ENCODE results near the gene DDAH1. TPM values are rescaled to one million over a fixed set of nuclear protein-coding genes. Genes with fewer than 3 reads are reported as not detected.

DDAH1 gene
- total and polyA plus RNA-seq, 2 of the 8 experiments (the other 6 are each of a cell fraction or from before 2014, with no cell fraction given): 22.8 to 54.5 TPM

DNA sequence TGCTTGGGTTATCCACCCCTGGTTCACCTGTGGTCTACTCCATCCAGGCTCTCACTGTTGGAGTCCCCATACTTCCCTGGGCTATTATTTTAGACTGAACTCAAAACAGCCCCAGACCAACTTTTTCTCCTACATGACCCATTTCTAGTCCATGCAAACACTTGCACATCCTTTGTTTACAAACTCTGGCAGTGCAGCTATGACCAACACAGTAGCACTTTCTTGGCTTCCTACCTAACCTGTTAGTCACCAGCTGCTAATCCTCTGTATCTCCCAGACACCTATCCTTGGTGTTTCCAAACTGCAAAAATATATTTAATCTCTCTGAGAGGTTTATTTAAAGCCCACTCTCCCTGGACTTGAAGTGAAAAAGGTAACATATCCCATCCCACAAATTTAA is 90.8 kb downstream of the DDAH1 start:
- H2BK120ac ChIP-seq (replicated peaks; ENCODE audit: low read depth, low read length): no peak overlapping the region
- H2BK15ac ChIP-seq (ENCODE audit: low read length): no peak overlapping the region
- no peak overlapping the region for H2BK5ac ChIP-seq (ENCODE audit: low read depth, low read length)
- no peaks in the 10 kb centered on the region for H3K36me3 ChIP-seq (ENCODE audit: control insufficient read depth in 2 of 4, insufficient read depth in 4 of 4, low read length in 3 of 4)
- no peak overlapping the region for H3K14ac ChIP-seq (ENCODE audit: insufficient read length)
- POLR2A ChIA-PET (ENCODE audit: partially characterized antibody): no interaction called here
- H2AFZ ChIP-seq (ENCODE audit: low read length): no peak overlapping the region
- no peak overlapping the region for H2BK12ac ChIP-seq (ENCODE audit: low read depth, low read length)
- no peak for DNase-seq (ENCODE audit: low read depth in 1 of 2, low spot score in 2 of 2)
- H3K23ac ChIP-seq (ENCODE audit: insufficient read length): no peak overlapping the region
- no peak overlapping the region for H3K4ac ChIP-seq (replicated peaks; ENCODE audit: insufficient read length, low read depth, low read length)
- H3K27ac ChIP-seq (ENCODE audit: low read depth, low read length): no peak overlapping the region
- peaks cover 0 to 4% (median 0%) of the 10 kb centered on the region in 4 experiments; a peak in 1 of 7 replicates for H3K4me1 ChIP-seq (replicated peaks in 1 of 4; ENCODE audit: control insufficient read depth in 3 of 4, insufficient read depth in 4 of 4, low read length in 3 of 4)
- 0 out of 2 replicates have a peak overlapping the region, but pooled peaks have one; percentile 9 for H2AK5ac ChIP-seq (ENCODE audit: low read depth, low read length)
- no peak overlapping the region for H3K4me3 ChIP-seq (ENCODE audit: extremely low read depth in 1 of 4, insufficient read depth in 2 of 4, low read depth in 3 of 4, low read length in 4 of 4)
- no peak overlapping the region for H3K4me2 ChIP-seq (ENCODE audit: insufficient read depth in 1 of 2, low read depth in 2 of 2, low read length in 2 of 2)
- TF ChIP-seq CHD2 (IDR thresholded peaks at IDR 0.05; ENCODE audit: low read length) (no peak), CTBP2 (IDR thresholded peaks at IDR 0.05; ENCODE audit: borderline replicate concordance, insufficient read depth, insufficient read length, low read length) (no peak), RFX5 (IDR thresholded peaks at IDR 0.05; ENCODE audit: borderline replicate concordance, low read depth, low read length) (no peak), SIRT6 (IDR thresholded peaks at IDR 0.05; ENCODE audit: low read length) (no peak)
- TF ChIP-seq, protein P1, sequence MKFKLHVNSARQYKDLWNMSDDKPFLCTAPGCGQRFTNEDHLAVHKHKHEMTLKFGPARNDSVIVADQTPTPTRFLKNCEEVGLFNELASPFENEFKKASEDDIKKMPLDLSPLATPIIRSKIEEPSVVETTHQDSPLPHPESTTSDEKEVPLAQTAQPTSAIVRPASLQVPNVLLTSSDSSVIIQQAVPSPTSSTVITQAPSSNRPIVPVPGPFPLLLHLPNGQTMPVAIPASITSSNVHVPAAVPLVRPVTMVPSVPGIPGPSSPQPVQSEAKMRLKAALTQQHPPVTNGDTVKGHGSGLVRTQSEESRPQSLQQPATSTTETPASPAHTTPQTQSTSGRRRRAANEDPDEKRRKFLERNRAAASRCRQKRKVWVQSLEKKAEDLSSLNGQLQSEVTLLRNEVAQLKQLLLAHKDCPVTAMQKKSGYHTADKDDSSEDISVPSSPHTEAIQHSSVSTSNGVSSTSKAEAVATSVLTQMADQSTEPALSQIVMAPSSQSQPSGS (IDR thresholded peaks at IDR 0.05; ENCODE audit: low read length): no peak
- no peak overlapping the region for H4K5ac ChIP-seq (ENCODE audit: insufficient read length, low read depth, low read length)
- FAIRE-seq: no peak
- H3K27me3 ChIP-seq (replicated peaks in 1 of 4; ENCODE audit: control insufficient read depth in 3 of 4, extremely low read depth in 1 of 4, insufficient read depth in 3 of 4, low read length in 3 of 4): no peaks in the 10 kb centered on the region
- no peak overlapping the region for H3K56ac ChIP-seq (replicated peaks; ENCODE audit: insufficient read length, low read depth, low read length)
- no peak overlapping the region for H4K8ac ChIP-seq (ENCODE audit: extremely low read depth, insufficient read depth, low read length)
- CTCF ChIA-PET (ENCODE audit: partially characterized antibody): interaction anchor here (1.1 to 1.2 kb wide), 3 partner anchors 26 to 317 kb away, joined by 3 to 4 read pairs (median 3); no protein-coding TSS in a partner anchor
- no peak overlapping the region for H4K91ac ChIP-seq (replicated peaks; ENCODE audit: insufficient read length, low read length)
- no peak overlapping the region for H3K9ac ChIP-seq (replicated peaks in 1 of 4; ENCODE audit: extremely low read depth in 1 of 4, low read depth in 3 of 4, low read length in 3 of 4)
- H3K9me3 ChIP-seq (ENCODE audit: insufficient read depth in 2 of 2, low read depth in 1 of 2, low read length in 1 of 2): no peaks in the 10 kb centered on the region
- H3K79me1 ChIP-seq (ENCODE audit: low read depth, low read length): no peaks in the 10 kb centered on the region
- H2BK20ac ChIP-seq (ENCODE audit: low read length): no peak overlapping the region
- H3K18ac ChIP-seq (ENCODE audit: extremely low read depth, low read length): no peak overlapping the region
- peaks cover 0 to 2% of the 10 kb centered on the region in 2 experiments for H4K20me1 ChIP-seq (replicated peaks in 1 of 2; ENCODE audit: control insufficient read depth in 1 of 2, insufficient read depth in 2 of 2, low read length in 2 of 2)
- H3K23me2 ChIP-seq (ENCODE audit: low read depth, low read length): no peaks in the 10 kb centered on the region
- H3K79me2 ChIP-seq (ENCODE audit: control insufficient read depth in 1 of 2, insufficient read depth in 2 of 2, low read length in 2 of 2): no peaks in the 10 kb centered on the region
